Endothelial cell of hepatic sinusoid (primary cell): ENCODE data around the gene JAKMIP1.
"Not testable (repeated sequence)": the region's sequence is repeated elsewhere in the genome, so short reads cannot be mapped to it uniquely, and the experiment has no call there.

Experiments
- in situ Hi-C: cut with HindIII; loops from 2 replicates; pipeline ENCODE4 v1.10.0; 2017; ENCODE audit warnings: low sequenced_read_pairs

Gene JAKMIP1

GRCh38 chr4:6229671-6230501 is 29.5 kb upstream of the JAKMIP1 start:
- in situ Hi-C loops, result no loop called here

DNA sequence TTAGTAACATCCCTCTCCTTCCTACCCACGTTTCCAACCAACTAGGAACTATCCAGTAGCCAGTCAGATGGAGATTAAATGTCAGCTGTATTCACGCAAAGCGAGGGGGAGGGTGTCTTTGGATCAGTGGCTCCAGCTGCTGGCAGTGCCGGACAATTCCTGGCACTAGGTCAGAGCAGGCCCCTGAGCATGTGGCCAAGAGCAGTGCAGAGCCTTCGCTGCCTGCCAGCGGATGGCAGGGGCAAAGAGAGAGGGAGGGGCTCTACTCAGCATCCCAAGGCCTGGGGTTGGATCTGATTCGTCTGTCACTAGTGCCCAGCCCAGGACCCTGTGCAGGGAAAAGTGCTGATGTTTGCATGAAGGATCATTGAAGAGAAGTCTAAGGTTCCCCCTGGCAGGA is 28.7 kb upstream of the JAKMIP1 start:
- in situ Hi-C loops, result no loop called here

- in situ Hi-C loops, result no loop called here
These were observed 28.1 kb upstream of the JAKMIP1 start for GRCh38 chr4:6228158-6229067.

DNA sequence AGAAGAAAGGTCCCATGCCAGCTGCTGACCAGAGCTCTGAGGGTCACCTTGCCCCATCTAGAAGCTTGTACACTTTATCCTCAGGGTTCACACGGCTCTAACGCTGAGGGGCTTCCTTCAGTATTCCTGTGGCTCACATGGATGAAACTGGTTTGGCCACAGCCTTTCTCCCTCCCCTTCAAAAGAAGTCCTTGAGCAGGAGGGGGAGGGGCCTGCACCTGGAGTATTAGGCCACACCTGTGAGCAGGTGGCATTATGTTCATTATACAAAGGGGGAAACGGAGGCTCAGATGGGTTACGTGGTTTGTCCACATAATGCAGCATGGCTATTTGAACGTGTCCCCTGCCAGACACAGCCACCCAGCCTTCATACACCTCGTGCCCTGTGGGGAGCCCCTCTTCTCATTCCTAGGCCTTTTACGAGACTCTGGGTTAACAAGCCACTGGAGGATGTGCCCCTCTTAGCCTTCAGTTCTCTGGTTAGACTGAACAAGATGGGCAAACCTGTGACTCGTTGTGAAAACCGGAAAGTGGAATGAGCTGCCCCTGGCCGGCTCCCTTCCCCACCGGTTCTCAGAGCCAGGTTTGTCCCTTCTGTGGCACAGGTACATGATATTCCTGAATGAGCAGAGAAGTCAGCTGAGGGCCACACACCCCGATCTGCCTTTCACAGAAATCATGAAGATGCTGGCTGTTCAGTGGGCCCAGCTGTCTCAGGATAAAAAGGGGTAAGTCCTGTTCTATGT is 27.2 kb upstream of the JAKMIP1 start:
- in situ Hi-C loops, result no loop called here

DNA sequence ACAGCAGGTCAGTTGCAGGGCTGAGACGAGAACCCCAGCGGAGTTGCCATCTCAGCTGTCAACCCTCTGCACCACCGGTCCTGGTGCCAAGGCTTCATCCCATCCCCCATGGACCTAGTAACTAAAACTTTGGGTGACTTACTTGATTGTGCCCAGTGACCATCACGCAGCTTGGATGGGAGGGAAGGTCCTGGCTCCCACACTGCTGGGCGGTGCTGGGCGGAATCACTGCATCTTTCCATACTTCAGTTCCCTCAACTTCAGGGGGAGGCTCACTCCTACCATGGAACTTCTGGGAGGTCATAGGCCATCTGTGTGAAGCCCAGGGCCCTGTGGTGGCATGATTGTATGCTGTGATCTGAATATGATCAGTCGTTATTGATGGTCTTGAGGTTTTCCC is 26.2 kb upstream of the JAKMIP1 start:
- in situ Hi-C loops, result no loop called here

DNA sequence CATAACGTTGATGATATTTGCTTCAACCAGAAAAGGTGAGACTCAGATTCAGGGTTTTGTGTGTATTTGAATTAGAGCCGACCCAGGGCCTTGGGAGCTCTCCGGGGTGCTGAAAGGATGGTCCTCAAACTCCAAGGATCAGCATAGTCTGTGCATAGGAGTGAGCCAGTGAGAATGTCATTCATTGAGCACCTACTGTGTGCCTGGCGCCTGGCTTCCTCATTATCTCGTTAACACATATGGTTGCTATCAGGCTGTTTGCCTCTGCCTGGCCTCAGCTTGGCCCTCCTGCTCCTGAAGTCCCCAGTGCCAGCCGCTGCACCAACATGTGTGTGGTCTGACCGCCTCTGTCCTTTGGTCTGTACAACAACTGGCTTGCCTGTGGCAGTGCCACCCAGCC is 25.1 kb upstream of the JAKMIP1 start:
- in situ Hi-C loops, result no loop called here

GRCh38 chr4:6224735-6225134 is 24.4 kb upstream of the JAKMIP1 start:
- in situ Hi-C loops, result no loop called here

- in situ Hi-C loops, result no loop called here
These were observed 22.5 kb upstream of the JAKMIP1 start for GRCh38 chr4:6222761-6223292.

GRCh38 chr4:6221851-6222760 is 21.8 kb upstream of the JAKMIP1 start:
- in situ Hi-C loops, result no loop called here

- in situ Hi-C loops, result no loop called here
These were observed 21.0 kb upstream of the JAKMIP1 start for GRCh38 chr4:6221301-6221850.

DNA sequence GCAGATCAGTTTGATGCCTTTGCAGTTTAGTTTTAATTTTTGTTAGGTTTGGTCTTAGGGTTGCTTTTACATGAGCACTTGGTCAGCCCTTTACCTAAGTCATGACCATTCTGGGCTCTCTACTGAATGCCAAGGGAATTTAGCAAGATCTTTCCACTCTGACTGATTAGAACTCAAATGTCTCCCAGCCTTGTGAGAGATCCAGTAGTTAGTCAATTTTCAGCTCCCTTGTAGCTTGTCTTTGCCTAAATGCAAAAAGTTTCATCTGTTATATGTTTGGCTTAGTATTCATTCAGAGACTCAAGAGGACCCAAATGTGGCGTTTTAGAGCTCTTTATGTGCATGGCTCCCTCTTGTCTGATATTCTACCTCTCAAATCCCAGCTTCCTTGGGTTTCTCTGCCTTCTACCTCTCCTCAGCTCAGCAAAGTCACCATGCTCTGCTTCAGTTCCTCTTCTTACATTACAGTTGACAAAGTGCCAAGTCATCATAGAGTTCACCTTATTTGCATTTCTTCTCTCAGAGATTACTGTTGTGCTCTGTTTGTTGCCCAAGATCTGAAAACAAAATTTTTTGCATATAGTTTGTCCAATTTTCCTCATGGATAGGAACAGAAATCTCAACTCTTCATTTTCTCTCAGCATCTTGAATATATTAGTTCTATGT is 17.5 kb upstream of the JAKMIP1 start:
- in situ Hi-C loops, result no loop called here

DNA sequence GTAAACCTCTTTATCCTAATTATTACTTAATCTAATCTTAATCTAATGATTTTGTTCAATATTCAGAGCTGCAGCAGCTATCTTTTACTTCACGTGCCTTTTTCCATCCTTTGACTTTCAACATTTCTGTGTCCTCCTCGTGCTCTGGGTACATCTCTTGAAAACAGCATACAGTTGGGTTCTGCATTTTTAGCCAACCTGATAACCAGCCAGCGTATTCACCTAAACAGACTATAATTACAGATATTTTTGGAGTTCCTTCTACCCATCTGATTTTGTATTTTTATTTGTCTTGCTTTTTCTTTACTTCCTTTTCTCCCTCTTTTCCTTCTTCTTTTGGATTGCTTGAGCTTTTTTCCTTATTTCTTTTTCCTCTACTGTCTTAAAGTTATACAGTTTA is 16.2 kb upstream of the JAKMIP1 start:
- in situ Hi-C loops, result no loop called here

GRCh38 chr4:6209921-6210320 is 9.6 kb upstream of the JAKMIP1 start:
- in situ Hi-C loops, result loop anchor here (5.0 kb wide), 1 partner anchor 52 kb away; no protein-coding TSS in a partner anchor

DNA sequence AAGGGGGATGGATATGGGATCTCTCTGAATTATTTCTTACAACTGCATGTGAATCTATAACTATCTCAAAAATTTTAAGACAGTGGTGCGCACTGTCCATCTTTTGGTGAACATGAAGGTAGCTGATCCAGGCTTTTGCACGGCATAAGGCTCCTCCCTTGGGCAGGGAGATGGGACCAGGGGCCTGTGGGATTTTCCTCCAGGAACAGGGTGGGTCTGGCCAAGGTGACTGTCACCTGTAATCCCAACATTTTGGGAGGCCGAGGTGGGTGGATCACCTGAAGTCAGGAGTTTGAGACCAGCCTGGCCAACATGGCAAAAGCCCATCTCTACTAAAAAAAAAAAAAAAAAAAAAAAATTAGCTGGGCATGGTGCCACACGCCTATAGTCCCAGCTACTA is 8.9 kb upstream of the JAKMIP1 start:
- in situ Hi-C loops, result not testable (repeated sequence)

GRCh38 chr4:6208416-6208815 is 8.1 kb upstream of the JAKMIP1 start:
- in situ Hi-C loops, result no loop called here

GRCh38 chr4:6207602-6208001 is 7.3 kb upstream of the JAKMIP1 start:
- in situ Hi-C loops, result no loop called here

GRCh38 chr4:6206771-6207290 is 6.5 kb upstream of the JAKMIP1 start:
- in situ Hi-C loops, result no loop called here

- in situ Hi-C loops, result no loop called here
These were observed 5.6 kb upstream of the JAKMIP1 start for GRCh38 chr4:6205973-6206372.

- in situ Hi-C loops, result no loop called here
These were observed 5.2 kb upstream of the JAKMIP1 start for GRCh38 chr4:6205567-6205931.
